Renal pelvis (tissue), 12 donors: ENCODE results near the gene BUB1B. TPM values are rescaled to one million over a fixed set of nuclear protein-coding genes. Genes with fewer than 3 reads are reported as not detected.
"Not testable (repeated sequence)": the region's sequence is repeated elsewhere in the genome, so short reads cannot be mapped to it uniquely, and the experiment has no call there.

Source experiments
- DNase-seq: peaks from one replicate; pipeline ENCODE4 v3.0.0-alpha.2; 2013
- long read RNA-seq, 16 experiments: transcript quantifications; one replicate each; lab custom pipeline, GENCODE V29; 2026
- polyA plus RNA-seq, 3 donors: library from polyadenylated mRNA; unstranded; fragments of 120-200 nt; gene quantifications; one replicate each; pipeline ENCODE4 v1.2.1, GENCODE V29; 2013; ENCODE audit not compliant: insufficient read length in 3 of 3

BUB1B gene, protein sequence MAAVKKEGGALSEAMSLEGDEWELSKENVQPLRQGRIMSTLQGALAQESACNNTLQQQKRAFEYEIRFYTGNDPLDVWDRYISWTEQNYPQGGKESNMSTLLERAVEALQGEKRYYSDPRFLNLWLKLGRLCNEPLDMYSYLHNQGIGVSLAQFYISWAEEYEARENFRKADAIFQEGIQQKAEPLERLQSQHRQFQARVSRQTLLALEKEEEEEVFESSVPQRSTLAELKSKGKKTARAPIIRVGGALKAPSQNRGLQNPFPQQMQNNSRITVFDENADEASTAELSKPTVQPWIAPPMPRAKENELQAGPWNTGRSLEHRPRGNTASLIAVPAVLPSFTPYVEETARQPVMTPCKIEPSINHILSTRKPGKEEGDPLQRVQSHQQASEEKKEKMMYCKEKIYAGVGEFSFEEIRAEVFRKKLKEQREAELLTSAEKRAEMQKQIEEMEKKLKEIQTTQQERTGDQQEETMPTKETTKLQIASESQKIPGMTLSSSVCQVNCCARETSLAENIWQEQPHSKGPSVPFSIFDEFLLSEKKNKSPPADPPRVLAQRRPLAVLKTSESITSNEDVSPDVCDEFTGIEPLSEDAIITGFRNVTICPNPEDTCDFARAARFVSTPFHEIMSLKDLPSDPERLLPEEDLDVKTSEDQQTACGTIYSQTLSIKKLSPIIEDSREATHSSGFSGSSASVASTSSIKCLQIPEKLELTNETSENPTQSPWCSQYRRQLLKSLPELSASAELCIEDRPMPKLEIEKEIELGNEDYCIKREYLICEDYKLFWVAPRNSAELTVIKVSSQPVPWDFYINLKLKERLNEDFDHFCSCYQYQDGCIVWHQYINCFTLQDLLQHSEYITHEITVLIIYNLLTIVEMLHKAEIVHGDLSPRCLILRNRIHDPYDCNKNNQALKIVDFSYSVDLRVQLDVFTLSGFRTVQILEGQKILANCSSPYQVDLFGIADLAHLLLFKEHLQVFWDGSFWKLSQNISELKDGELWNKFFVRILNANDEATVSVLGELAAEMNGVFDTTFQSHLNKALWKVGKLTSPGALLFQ
- 10 to 100 TPM; 29.3 to 38.0 (median 32.2) TPM for polyA plus RNA-seq
- long read RNA-seq, donor 1, partial matches to known transcripts: 6 of 9 reads
- long read RNA-seq, donor 1, other reads (novel, unspliced or antisense): 0 of 9 reads
- long read RNA-seq, donor 2, partial matches to known transcripts: 0 of 2 reads
- long read RNA-seq, donor 2, other reads (novel, unspliced or antisense): 0 of 2 reads
- long read RNA-seq, donor 3: 0 reads
- long read RNA-seq, donor 4, partial matches to known transcripts: 5 of 7 reads
- long read RNA-seq, donor 4, other reads (novel, unspliced or antisense): 0 of 7 reads
- long read RNA-seq, donor 5: 0 reads
- long read RNA-seq, donor 6, partial matches to known transcripts: 0 of 1 reads
- long read RNA-seq, donor 6, other reads (novel, unspliced or antisense): 0 of 1 reads
- long read RNA-seq, donor 7, partial matches to known transcripts: 0 of 3 reads
- long read RNA-seq, donor 7, other reads (novel, unspliced or antisense): 0 of 3 reads
- long read RNA-seq, donor 8, partial matches to known transcripts: 0 of 1 reads
- long read RNA-seq, donor 8, other reads (novel, unspliced or antisense): 0 of 1 reads
- long read RNA-seq, donor 9, partial matches to known transcripts: 0 of 1 reads
- long read RNA-seq, donor 9, other reads (novel, unspliced or antisense): 0 of 1 reads
- long read RNA-seq, donor 10, partial matches to known transcripts: 7 of 7 reads
- long read RNA-seq, donor 10, other reads (novel, unspliced or antisense): 0 of 7 reads
- long read RNA-seq, donor 11, partial matches to known transcripts: 0 of 1 reads
- long read RNA-seq, donor 11, other reads (novel, unspliced or antisense): 0 of 1 reads
- long read RNA-seq, donor 12, partial matches to known transcripts: 0 of 1 reads
- long read RNA-seq, donor 12, other reads (novel, unspliced or antisense): 0 of 1 reads
- long read RNA-seq, donor 13, partial matches to known transcripts: 0 of 2 reads
- long read RNA-seq, donor 13, other reads (novel, unspliced or antisense): 0 of 2 reads
- long read RNA-seq, donor 14: 0 reads
- long read RNA-seq, donor 15: 0 reads
- long read RNA-seq, donor 16, partial matches to known transcripts: 0 of 5 reads
- long read RNA-seq, donor 16, other reads (novel, unspliced or antisense): 0 of 5 reads

DNA sequence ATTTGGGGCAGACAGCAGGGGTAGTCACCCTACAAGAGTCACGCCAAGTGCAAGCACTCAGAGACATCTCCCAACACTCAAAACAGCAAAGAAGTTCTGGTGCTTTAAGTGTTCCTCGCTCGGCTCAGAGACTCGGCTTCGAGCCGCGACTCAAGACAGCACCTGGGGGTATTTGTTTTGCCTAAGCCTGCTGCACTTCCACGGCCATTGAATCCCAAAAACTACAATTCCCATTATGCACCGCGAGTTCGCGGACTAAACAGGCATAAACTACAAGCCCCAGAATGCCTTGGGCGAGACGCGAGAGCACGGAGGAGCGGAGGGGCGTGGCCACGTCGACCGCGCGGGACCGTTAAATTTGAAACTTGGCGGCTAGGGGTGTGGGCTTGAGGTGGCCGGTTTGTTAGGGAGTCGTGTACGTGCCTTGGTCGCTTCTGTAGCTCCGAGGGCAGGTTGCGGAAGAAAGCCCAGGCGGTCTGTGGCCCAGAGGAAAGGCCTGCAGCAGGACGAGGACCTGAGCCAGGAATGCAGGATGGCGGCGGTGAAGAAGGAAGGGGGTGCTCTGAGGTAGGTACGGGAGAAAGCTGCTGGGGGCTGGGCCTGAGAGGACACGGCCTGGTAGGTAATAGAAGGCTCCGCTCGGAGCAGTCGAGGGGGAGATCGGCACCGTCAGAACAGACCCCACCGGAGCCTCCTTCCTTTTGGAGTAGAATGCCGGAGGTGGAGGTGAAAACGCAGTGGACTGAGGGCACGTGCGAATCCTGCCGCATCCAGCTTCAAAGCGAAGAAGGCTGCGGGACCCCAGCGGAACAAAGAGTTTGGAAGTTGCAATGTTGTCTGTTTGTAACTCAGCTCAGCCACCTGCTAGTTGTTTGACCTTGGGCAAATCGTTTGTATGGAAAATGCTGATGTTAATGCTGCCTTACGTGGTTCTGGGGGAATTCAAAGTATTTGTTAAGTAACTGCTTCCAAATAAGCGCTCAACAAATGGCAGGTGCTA is at the start of gene BUB1B:
TSS of gene BUB1B (plus strand) at position 381 of the 1,000 bp plus-strand sequence. CDS start at position 533, 152 bp downstream.
- DNase-seq: peak; percentile 97

DNA sequence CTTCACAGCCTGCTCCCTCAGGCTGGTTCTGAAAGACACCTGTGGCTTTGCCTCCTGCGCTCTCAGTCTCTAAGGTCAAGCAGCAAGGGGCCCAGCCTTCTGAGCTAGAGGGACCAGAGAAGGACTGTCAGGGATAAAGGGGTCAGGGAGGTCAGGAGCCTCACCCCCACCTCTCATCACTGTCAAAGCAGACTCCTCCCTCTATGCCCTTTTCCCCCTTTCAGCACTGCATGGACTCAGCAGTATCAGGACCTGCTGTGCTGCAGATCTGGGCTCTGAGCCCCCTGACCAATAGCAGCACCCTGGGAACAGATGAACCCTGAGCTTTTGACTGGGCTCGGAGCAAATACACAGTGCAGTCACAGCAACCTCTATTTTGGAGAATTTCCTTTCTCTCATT is 49.0 kb upstream of the BUB1B start:
- no peak for DNase-seq

DNA sequence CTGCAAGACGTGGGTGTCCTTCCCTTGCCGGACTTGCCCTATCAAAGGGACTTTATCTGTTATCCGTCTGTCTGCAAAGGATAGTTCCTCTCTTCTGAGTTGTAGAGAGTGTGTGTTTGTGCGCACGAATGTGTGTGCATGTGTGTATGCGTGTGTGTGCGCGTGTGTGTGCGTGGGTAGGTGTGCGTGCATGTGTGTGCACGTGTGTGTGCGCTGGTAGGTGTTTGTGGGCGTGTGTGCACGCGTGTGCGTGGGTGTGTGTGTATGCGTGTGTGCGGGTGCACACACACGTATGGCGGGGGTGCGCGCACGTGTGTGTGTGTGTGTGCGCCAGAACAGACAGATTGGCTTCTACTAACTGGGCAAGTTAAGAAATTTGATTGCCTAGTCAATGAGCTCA is 48.1 kb upstream of the BUB1B start:
- DNase-seq: no peak

DNA sequence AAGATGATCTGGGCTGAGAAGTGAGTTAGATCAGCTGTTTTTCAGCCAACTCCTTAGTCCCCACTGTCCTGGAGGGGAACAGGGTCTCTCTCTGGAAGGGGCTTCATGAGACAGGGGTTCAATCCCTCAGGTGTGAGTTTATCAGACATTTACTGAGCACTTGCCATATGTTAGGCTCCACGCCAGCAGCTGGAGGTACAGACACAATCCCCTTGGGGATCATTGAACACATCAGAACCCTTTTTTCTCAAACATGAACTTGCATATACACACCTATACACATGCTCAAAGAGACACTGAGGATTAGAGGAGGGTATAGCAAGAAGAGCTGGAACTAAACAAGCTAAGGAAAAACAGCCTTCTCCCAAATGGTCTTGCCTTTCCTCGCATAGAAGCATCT is 46.7 kb upstream of the BUB1B start:
- DNase-seq: no peak

DNA sequence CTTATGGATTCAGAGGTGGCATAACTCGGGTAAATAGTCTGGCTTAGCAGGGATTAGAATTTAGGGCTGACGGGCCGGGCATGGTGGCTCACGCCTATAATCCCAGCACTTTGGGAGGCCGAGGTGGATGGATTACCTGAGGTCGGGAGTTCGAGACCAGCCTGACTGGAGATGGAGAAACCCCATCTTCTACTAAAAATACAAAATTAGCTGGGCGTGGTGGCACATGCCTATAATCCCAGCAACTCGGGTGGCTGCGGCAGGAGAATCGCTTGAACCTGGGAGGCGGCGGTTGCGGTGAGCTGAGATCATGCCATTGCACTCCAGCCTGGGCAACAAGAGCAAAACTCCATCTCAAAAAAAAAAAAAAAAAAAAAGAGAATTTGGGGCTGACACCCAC is 45.8 kb upstream of the BUB1B start:
- DNase-seq: not testable (repeated sequence)

DNA sequence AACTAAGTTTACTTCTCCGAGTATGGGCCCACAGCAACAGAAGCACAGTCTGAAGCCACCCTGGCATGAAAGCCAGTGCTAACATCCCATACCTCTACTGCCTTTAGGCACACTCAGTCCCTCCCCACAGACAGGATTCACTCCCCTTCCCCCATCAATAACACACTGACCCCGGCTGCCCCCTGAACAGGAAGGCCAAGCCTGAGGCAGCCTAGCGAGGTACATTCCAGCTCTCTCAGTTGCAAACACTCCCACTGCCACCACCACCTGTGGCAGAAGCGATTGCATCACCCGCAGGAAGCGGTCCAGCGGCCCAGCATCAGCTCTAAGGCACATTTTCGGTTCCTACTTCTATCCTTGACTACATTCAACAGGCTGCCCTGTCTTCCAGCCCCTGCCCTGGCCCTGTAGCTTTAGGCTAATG is 45.2 kb upstream of the BUB1B start:
- no peak for DNase-seq

DNA sequence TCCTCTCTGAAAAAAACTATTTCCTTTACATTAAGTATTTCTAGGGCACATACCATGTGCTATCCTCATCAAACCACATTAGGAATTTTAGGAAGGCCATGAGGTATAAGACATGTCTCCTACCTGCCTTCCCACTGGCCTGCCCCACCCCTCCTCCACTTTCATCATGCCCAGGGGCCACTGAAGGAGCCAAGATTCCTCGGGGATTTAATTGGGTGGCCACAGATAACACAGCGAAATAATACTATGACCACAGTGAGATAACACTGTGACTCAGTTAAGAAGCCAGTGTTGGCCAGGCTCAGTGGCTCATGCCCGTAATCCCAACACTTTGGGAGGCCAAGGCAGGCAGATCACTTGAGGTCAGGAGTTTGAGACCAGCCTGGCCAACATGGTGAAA is 42.4 kb upstream of the BUB1B start:
- no peak for DNase-seq

DNA sequence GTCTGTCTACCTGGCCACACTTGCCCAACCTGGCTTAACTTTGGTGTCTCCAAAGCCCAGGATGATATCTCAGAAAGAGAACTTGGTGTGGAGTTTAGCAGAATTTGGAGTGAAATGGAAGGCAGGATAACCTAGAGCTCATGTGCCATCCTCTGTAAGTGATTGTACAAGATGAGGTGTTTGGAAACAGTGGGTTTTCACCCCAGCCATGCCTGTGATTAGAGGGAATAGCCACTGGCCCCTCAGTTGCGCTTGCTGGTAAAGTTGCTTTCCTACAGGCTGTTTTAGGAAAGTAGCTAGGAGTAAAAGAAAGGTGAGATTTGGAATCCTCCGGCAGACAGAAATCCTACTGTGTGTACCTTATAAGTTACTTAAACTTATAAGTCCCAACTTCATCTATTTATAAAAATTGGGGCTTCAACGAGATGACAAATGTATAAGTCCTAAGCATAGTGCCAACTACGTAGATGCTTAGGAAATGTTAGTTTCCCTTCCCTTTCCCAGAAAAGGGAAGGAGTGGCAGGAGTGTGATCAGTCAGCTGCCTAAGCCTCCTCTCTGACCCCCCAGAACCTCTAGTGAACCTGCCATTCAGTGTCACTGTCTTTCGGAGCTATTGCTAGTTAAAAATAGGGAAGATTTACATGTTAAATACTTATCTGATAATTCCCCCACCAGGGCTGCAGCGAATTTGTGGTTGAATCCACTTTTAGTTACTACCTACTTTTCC is 38.8 kb upstream of the BUB1B start:
- no peak for DNase-seq

DNA sequence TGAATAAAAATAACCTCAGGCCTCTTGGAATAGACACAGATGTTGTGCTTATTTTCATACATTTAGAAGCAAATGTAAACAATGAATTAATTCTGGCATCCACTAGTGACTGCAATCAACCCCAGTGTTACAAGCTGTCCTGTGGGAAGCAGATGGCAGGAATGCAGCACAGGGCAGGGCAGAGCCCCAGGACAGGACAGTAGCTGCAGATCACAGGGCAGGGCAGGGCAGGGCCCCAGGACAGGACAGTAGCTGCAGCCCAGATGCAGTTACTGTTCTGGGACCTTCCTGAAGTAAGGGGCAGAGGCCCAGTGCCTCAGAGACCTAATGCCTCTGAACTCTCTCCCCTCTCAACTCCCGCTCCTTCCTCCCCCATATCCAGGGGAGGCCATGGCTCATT is 37.9 kb upstream of the BUB1B start:
- not testable (repeated sequence) for DNase-seq

DNA sequence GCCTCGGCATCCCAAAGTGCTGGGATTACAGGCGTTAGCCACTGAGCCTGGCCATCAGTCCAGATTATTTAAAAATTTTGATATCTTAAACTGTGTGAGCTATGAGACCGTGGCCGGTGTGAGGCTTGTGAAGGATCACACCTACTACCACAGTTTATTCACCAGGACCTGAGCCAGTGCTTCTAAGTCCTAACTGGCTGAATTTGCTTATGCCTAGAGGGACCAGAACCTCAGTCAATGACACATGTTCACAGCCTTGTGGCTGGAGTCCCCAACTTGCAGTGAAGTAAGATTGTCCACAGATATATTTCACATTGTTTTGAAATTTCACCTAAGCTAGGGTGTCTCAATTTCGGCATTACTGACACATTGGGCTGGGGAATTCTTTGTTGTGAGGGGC is 37.0 kb upstream of the BUB1B start:
- DNase-seq: not testable (repeated sequence)

DNA sequence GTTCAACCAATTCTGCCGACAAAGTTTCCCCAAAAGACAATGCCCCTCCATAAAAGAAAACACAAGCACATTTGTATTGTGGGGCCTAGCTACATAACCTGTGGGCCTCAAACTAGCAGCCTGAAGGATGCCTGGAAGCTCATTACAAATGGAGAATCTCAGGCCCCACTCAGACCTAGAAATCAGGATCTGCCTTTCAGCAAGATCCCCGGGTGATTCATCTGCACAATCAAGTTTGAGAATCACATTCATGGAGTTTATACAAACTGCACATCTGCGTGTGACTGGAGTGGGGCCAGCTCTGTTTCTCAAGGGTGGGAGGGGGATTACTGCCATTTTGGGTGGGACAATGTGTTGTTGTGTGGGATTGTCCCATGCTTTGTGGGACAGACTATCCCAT is 36.5 kb upstream of the BUB1B start:
- DNase-seq: not testable (repeated sequence)

DNA sequence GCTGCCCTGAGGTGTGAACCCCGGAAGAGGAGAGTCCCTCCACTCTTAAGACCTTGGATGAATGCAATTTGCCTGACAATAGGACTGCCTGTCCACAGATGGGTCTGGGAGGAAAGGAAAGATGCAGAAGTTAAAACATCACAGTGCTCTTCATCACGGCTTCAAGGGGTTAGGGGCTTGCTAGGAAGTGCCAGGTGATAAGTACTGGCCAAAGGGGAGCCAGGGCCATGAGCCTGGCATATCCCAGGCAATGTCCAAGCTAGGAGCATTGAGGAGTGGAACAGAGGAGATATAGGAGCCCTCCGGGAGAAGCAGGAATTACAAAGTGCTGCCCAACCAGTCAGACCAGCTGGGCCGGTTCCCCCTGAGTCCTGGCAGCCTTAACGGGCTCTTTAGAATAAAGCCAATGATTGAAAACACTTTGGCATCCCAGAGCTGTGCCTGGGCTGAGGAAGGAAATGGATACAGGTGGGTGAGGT is 36.0 kb upstream of the BUB1B start:
- not testable (repeated sequence) for DNase-seq

DNA sequence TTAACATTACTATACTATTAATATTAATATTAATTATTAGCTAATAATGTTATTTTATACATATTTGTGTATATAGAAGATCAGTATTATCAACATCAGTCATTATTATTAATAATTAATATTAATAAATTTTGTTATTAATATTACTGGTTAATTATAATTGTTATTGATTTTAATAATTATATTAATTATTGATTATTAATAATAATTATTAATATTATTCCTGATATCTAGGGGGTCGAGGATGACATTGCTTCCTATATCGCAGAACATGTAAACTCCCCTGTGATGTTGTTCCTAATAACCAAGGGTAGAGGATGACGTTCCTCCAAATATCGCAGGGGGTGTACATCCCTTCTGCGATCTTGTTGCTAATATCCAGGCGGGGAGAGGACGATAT is 34.9 kb upstream of the BUB1B start:
- DNase-seq: no peak

DNA sequence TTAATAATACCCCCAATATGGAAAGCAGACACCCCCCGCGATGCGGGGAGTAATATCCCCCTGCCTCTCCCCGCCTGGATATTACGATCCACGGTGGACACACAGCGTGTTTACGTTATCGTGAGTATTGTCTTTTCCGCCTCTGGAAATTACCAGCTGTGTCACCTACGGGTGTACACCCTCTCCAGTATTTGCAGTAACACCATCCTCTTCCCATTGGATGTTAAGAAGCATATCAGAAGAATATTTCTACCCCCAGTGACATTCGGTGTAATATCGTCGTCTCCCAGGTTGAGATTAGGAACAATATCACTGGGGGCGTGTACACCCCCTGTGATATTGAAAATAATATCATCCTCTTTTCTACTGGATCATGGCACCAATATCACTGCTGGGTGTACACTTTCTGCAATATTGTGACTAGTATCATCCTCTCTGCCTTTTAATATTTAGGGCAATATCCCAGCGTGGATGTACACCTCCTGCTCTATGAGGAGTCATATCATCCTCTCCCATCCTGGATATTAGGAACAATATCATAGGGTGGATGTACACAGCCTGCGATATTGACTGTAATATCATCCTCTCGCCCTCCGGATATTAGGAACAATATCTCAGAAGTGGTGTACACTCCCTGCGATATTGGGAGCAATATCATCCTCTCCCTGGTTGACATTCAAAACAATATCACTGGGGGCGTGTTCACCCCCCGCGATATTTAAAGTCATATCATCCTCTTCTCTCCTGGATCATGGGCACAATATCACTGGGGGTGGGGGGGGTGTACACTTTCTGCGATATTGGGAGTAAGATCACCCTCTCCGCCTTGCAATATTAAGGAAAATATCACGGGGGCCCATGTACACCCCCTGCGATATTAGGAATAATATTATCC is 31.9 kb upstream of the BUB1B start:
- no peak for DNase-seq

DNA sequence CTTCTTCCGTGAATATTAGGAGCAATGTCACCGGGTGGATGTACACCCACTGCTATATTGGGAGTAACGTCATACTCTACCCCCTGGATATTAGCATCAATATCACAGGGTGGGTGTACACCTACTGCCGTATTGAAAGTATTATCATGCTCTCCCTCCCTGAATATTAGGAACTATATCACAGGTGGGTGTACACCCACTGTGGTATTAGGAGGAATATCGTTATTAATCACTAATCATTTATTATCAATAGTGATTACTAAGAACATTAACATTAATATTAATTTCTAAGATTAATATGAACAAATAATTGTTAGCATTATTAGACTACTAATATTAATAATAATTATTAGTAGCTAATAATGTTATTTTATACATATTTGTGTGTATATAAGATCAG is 30.8 kb upstream of the BUB1B start:
- DNase-seq: no peak

DNA sequence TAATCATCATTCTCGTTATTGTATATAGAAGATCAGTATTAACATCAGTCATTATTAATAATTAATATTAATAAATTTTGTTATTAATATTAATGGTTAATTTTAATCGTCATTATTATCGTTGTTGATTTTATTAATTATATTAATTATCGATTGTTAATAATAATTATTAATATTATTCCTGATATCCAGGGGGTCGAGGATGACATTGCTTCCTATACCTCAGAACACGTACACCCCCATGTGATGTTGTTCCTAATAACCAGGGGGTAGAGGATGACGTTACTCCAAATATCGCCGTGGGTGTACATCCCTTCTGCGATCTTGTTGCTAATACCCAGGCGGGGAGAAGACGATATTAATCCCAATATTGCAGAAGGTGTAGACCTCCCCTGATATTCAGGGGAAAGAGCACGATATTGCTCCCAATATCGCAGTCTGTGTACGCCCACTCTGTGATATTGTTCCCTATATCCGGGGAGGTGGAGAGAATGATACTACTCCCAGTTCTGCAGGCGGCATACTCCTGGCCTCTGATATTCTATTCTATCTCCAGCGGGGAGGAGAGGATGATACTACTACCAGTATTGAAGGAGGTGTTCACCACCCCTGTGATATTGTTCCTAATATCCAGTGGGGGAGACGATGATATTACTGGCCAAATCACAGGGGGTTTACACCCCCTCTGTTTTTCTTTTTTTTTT is 29.9 kb upstream of the BUB1B start:
- DNase-seq: no peak
